Measurements from ENCODE around the gene S100A2.

Gene S100A2

GRCh38 chr1:153565529-153566374, at the start of gene S100A2:
TSS of gene S100A2 (minus strand) at chr1:153565844. CDS start at chr1:153563877, 1,967 bp downstream.
- DNase-seq (ENCODE audit: low read depth) = peak; percentile 72

- no peak for DNase-seq (ENCODE audit: low read depth)
Observed at GRCh38 chr1:153615406-153615805, 49.8 kb upstream of the S100A2 start.

GRCh38 chr1:153614906-153615305, 49.3 kb upstream of the S100A2 start:
- DNase-seq (ENCODE audit: low read depth) = no peak

- DNase-seq (ENCODE audit: low read depth) = no peak
Observed at GRCh38 chr1:153614189-153614900, 48.7 kb upstream of the S100A2 start.

GRCh38 chr1:153613406-153613805, 47.8 kb upstream of the S100A2 start:
- no peak for DNase-seq (ENCODE audit: low read depth)

GRCh38 chr1:153612755-153613331, 47.2 kb upstream of the S100A2 start, which contains the start of gene S100A16:
TSS of gene S100A16 (minus strand) at chr1:153613137. CDS start at chr1:153608151, 4,986 bp downstream.
- peak; percentile 42 for DNase-seq (ENCODE audit: low read depth)

GRCh38 chr1:153612111-153612754, 46.6 kb upstream of the S100A2 start:
- no peak for DNase-seq (ENCODE audit: low read depth)

GRCh38 chr1:153611356-153611755, 45.7 kb upstream of the S100A2 start:
- no peak for DNase-seq (ENCODE audit: low read depth)

GRCh38 chr1:153610811-153611301, 45.2 kb upstream of the S100A2 start:
- DNase-seq (ENCODE audit: low read depth) = no peak

- no peak for DNase-seq (ENCODE audit: low read depth)
Observed at GRCh38 chr1:153610334-153610733, 44.7 kb upstream of the S100A2 start.

- DNase-seq (ENCODE audit: low read depth) = no peak
Observed at GRCh38 chr1:153609585-153609907, 43.9 kb upstream of the S100A2 start.

- peak; percentile 82 for DNase-seq (ENCODE audit: low read depth)
Observed at GRCh38 chr1:153608742-153609584, 43.3 kb upstream of the S100A2 start.

- DNase-seq (ENCODE audit: low read depth) = no peak
Observed at GRCh38 chr1:153608089-153608682, 42.5 kb upstream of the S100A2 start.

- no peak for DNase-seq (ENCODE audit: low read depth)
Observed at GRCh38 chr1:153607381-153607780, 41.7 kb upstream of the S100A2 start.

- DNase-seq (ENCODE audit: low read depth) = no peak
Observed at GRCh38 chr1:153606194-153606593, 40.5 kb upstream of the S100A2 start.

- no peak for DNase-seq (ENCODE audit: low read depth)
Observed at GRCh38 chr1:153602749-153603148, 37.1 kb upstream of the S100A2 start.

- no peak for DNase-seq (ENCODE audit: low read depth)
Observed at GRCh38 chr1:153599847-153600246, 34.2 kb upstream of the S100A2 start.

GRCh38 chr1:153598309-153599172, 32.9 kb upstream of the S100A2 start:
- peak; percentile 33 for DNase-seq (ENCODE audit: low read depth)

GRCh38 chr1:153597206-153597605, 31.6 kb upstream of the S100A2 start:
- DNase-seq (ENCODE audit: low read depth) = no peak

- no peak for DNase-seq (ENCODE audit: low read depth)
Observed at GRCh38 chr1:153592748-153593147, 27.1 kb upstream of the S100A2 start.

Measured in GM04503 (cell line).